ENCODE measurements around the gene PCDHA13. TPM values are rescaled to one million over a fixed set of nuclear protein-coding genes. Genes with fewer than 3 reads are reported as not detected.

PCDHA13 gene
- total and polyA plus RNA-seq, 10 of the 15 experiments (the other 5 are each of a cell fraction or from before 2014, with no cell fraction given), result not detected

DNA sequence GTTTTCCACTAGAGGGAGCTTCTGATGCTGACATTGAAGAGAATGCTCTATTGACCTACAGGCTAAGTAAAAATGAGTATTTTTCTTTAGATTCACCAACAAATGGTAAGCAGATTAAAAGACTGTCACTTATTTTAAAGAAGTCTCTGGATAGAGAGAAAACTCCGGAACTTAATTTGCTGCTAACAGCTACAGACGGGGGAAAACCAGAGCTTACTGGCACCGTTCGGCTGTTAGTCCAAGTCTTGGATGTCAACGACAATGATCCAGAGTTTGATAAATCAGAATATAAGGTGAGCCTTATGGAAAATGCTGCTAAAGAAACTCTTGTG is 12.4 kb upstream of the PCDHA13 start:
- Histone ChIP-seq H3K36me3 (ENCODE audit: control insufficient read depth in 2 of 2, insufficient read depth in 2 of 2, low read length in 1 of 2) (no peaks in the 10 kb centered on the region), H3K9me3 (replicated peaks; ENCODE audit: control insufficient read depth, insufficient read depth, low read length) (no peaks in the 10 kb centered on the region; the same call in 1 of the 3 replicates), H2AFZ (ENCODE audit: control insufficient read depth, low read depth, low read length) (no peak overlapping the region), H4K20me1 (ENCODE audit: control insufficient read depth, insufficient read depth) (no peaks in the 10 kb centered on the region), H3K27me3 (replicated peaks in 1 of 2; ENCODE audit: control insufficient read depth in 2 of 2, insufficient read depth in 2 of 2, low read length in 1 of 2) (no peaks in the 10 kb centered on the region), H3K79me2 (ENCODE audit: control insufficient read depth, insufficient read depth, low read length) (no peaks in the 10 kb centered on the region), H3K4me3 (no peak overlapping the region), H3K9ac (ENCODE audit: control insufficient read depth, insufficient read depth, low read length) (no peak overlapping the region), H3K4me1 (ENCODE audit: control insufficient read depth, insufficient read depth, low read length) (no peaks in the 10 kb centered on the region), H3K27ac (ENCODE audit: control insufficient read depth, insufficient read depth) (no peak overlapping the region), H3K4me2 (ENCODE audit: control insufficient read depth, insufficient read depth) (no peak overlapping the region)
- in situ Hi-C loops (cut with MboI) (no loop called here), intact Hi-C loops (cut with micrococcal nuclease; ENCODE audit: unreplicated experiment) (no loop called here)
- no TSS peak for BruUV-seq (replicated peaks)
- WGBS (ENCODE audit: insufficient coverage, insufficient replicate concordance, low lambda C conversion rate, missing lambda C conversion rate), result 84% methylated on average over 5 of the region's 5 CpGs
- no peak for ATAC-seq
- no peak for DNase-seq (ENCODE audit: low read depth, low spot score)
- ChIA-PET POLR2A (no interaction called here), SMC1A (ENCODE audit: uncharacterized antibody, unreplicated experiment) (no interaction called here), RAD21 (ENCODE audit: unreplicated experiment) (no interaction called here), CTCF (interaction anchor here (0.6 to 0.9 kb wide), 3 partner anchors 9 to 680 kb away, joined by 3 to 4 read pairs (median 4); no protein-coding TSS in a partner anchor)
- no peak for FAIRE-seq
- TF ChIP-seq, protein P1, sequence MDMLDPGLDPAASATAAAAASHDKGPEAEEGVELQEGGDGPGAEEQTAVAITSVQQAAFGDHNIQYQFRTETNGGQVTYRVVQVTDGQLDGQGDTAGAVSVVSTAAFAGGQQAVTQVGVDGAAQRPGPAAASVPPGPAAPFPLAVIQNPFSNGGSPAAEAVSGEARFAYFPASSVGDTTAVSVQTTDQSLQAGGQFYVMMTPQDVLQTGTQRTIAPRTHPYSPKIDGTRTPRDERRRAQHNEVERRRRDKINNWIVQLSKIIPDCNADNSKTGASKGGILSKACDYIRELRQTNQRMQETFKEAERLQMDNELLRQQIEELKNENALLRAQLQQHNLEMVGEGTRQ (IDR thresholded peaks at IDR 0.05; ENCODE audit: borderline replicate concordance, low read depth, low read length), result no peak
- TF ChIP-seq, protein P2, sequence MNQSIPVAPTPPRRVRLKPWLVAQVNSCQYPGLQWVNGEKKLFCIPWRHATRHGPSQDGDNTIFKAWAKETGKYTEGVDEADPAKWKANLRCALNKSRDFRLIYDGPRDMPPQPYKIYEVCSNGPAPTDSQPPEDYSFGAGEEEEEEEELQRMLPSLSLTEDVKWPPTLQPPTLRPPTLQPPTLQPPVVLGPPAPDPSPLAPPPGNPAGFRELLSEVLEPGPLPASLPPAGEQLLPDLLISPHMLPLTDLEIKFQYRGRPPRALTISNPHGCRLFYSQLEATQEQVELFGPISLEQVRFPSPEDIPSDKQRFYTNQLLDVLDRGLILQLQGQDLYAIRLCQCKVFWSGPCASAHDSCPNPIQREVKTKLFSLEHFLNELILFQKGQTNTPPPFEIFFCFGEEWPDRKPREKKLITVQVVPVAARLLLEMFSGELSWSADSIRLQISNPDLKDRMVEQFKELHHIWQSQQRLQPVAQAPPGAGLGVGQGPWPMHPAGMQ (IDR thresholded peaks at IDR 0.05; ENCODE audit: borderline replicate concordance), result no peak
- no peak for TF ChIP-seq ZNF622 (IDR thresholded peaks at IDR 0.05)
- no peak for TF ChIP-seq SUZ12 (IDR thresholded peaks at IDR 0.05; ENCODE audit: unreplicated experiment)
- no peak for TF ChIP-seq MXI1 (IDR thresholded peaks at IDR 0.05; ENCODE audit: low read depth, low read length)
- no peak for TF ChIP-seq CHD1 (IDR thresholded peaks at IDR 0.05; ENCODE audit: low read depth, low read length)
- TF ChIP-seq, protein P3, sequence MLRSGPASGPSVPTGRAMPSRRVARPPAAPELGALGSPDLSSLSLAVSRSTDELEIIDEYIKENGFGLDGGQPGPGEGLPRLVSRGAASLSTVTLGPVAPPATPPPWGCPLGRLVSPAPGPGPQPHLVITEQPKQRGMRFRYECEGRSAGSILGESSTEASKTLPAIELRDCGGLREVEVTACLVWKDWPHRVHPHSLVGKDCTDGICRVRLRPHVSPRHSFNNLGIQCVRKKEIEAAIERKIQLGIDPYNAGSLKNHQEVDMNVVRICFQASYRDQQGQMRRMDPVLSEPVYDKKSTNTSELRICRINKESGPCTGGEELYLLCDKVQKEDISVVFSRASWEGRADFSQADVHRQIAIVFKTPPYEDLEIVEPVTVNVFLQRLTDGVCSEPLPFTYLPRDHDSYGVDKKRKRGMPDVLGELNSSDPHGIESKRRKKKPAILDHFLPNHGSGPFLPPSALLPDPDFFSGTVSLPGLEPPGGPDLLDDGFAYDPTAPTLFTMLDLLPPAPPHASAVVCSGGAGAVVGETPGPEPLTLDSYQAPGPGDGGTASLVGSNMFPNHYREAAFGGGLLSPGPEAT (IDR thresholded peaks at IDR 0.05; ENCODE audit: low read depth), result no peak
- TF ChIP-seq IKZF1 (conservative IDR thresholded peaks at IDR 0.05), result no peak
- no peak for TF ChIP-seq LARP7 (IDR thresholded peaks at IDR 0.05)
- TF ChIP-seq, protein P4, sequence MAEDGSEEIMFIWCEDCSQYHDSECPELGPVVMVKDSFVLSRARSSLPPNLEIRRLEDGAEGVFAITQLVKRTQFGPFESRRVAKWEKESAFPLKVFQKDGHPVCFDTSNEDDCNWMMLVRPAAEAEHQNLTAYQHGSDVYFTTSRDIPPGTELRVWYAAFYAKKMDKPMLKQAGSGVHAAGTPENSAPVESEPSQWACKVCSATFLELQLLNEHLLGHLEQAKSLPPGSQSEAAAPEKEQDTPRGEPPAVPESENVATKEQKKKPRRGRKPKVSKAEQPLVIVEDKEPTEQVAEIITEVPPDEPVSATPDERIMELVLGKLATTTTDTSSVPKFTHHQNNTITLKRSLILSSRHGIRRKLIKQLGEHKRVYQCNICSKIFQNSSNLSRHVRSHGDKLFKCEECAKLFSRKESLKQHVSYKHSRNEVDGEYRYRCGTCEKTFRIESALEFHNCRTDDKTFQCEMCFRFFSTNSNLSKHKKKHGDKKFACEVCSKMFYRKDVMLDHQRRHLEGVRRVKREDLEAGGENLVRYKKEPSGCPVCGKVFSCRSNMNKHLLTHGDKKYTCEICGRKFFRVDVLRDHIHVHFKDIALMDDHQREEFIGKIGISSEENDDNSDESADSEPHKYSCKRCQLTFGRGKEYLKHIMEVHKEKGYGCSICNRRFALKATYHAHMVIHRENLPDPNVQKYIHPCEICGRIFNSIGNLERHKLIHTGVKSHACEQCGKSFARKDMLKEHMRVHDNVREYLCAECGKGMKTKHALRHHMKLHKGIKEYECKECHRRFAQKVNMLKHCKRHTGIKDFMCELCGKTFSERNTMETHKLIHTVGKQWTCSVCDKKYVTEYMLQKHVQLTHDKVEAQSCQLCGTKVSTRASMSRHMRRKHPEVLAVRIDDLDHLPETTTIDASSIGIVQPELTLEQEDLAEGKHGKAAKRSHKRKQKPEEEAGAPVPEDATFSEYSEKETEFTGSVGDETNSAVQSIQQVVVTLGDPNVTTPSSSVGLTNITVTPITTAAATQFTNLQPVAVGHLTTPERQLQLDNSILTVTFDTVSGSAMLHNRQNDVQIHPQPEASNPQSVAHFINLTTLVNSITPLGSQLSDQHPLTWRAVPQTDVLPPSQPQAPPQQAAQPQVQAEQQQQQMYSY (CRISPR knock-in tag; IDR thresholded peaks at IDR 0.05), result no peak
- TF ChIP-seq GATAD2B (conservative IDR thresholded peaks at IDR 0.05; ENCODE audit: low read depth), result no peak
- TF ChIP-seq, protein P5, sequence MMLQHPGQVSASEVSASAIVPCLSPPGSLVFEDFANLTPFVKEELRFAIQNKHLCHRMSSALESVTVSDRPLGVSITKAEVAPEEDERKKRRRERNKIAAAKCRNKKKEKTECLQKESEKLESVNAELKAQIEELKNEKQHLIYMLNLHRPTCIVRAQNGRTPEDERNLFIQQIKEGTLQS (IDR thresholded peaks at IDR 0.05; ENCODE audit: borderline replicate concordance, extremely low read depth, low read depth, low read length), result no peak
- TF ChIP-seq ATF7 (IDR thresholded peaks at IDR 0.05; ENCODE audit: low read depth), result no peak
- TF ChIP-seq, protein P6, sequence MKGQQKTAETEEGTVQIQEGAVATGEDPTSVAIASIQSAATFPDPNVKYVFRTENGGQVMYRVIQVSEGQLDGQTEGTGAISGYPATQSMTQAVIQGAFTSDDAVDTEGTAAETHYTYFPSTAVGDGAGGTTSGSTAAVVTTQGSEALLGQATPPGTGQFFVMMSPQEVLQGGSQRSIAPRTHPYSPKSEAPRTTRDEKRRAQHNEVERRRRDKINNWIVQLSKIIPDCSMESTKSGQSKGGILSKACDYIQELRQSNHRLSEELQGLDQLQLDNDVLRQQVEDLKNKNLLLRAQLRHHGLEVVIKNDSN (IDR thresholded peaks at IDR 0.05; ENCODE audit: borderline replicate concordance, extremely low read length, insufficient read depth, low read depth, low read length), result no peak
- TF ChIP-seq RFX5 (IDR thresholded peaks at IDR 0.05; ENCODE audit: low read depth, low read length), result no peak
- TF ChIP-seq MTA2 (IDR thresholded peaks at IDR 0.05; ENCODE audit: low read depth), result no peak
